HG02884 (cell line): Measurements from ENCODE around the gene NFKB1.
A peak's percentile ranks its signal among the peaks of the same experiment; 100 is the strongest.

Source experiments
- ATAC-seq: cut with Tn5 transposase; IDR thresholded peaks from one replicate; pipeline ENCODE4 v1.9.1; 2021; ENCODE audit warnings: mild to moderate bottlenecking, moderate library complexity; ENCODE audit not compliant: unreplicated experiment

The NFKB1 gene

DNA sequence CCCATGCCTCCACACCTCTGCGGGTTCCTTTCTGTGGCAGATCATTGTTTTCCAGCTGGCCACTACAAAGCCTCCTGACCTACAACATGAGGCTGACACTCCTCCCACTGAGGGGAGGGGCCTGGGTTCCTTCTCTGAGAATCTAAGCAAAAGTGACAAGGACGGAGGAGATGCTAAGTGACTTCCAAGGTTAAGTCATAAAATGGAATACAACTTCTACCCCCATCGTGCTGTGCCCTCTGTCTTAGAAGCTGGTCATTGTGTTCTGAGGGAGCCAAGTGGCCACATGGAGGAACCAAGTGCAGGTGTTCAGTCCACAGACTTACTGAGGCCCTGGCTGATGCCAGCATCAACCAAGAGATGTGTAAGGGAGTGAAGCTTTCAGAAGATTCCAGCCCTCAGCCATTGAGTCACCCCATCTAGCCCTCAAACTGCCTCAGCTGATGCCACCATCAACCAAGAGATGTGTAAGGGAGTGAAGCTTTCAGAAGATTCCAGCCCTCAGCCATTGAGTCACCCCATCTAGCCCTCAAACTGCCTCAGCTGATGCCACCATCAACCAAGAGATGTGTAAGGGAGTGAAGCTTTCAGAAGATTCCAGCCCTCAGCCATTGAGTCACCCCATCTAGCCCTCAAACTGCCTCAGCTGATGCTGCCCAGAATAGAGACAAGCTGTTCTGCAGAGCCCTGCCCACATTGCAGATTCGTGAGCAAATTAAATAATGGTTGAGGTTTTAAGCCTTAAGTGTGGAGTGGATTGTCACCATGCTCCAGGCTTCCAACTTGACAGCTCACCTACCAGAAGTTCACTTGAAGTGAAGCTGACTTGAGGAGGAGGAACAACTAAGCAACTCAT lies 118.8 kb downstream of the NFKB1 start:
- peak; percentile 4 for ATAC-seq

- ATAC-seq: peak; percentile 67
These were observed 119.7 kb downstream of the NFKB1 start for GRCh38 chr4:102620697-102621497.

DNA sequence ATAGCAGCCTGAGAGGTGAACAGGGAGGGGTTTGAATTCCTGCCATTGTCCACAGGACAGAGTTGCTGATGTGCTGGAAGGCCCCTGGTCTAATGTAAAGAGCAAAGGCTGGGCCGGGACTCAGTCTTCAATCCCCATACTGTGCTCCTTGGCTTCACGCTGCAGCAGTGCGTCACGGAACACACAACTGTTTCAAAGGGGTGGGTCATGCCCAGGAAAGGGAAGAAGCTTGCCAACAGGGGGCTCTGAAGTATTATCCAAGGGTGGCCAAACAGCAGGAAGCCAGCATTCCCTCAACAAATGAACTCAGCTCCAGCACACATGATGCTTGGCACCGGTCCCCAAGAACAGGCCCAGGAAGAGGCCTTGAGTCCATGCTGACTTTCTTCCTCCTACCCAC lies 122.5 kb downstream of the NFKB1 start:
- no peak for ATAC-seq

DNA sequence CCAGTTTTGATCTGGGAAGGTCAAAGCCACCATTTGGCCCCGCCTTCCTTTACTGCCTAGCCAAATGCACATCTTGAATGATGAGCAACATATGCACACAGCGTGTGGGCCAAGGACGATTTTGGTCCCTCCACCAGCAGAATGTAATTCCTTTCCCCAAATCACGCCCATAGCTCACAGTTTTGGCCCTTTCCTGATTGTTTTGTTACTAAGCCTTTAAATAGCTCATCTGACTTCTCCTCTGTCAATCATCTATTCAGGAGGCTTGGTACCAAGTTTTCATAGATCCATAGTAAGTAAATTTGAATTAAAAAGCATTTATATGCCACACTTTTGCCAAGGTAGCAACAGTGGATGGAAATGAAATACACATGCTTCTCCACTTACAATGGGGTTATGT lies 123.3 kb downstream of the NFKB1 start:
- no peak for ATAC-seq

DNA sequence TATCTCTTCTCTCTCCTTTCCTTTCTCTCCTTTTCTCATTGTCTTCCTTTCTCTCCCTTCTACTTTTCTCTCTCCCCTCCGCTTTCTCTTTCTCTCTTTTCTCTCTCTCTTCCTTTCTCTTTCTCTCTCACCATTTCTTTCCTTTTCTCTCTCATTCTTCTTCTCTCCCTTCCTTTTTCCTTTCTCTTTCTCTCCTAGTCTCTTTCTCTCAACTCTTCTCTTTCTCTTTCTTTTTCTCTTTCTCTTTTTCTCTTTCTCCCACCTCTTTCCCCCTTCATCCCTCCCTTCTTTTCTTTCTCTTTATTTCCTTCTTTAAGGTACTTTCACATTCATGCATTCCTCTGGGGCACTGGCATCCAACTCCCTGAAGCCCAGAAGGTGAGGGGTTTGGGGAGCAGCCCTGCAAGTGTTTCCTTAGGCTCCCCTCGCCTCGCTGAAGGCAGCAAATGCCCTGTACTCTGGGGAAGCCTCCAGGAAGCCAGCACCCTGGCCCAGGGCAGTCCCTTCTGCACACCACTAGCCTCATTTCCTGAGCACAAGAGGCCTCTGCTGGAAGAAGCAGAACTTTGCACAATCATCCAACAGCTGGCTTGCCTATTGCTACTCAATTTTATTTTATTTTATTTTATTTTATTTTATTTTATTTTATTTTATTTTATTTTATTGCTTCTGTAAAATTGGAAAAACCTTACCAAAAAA lies 124.2 kb downstream of the NFKB1 start:
- peak; percentile 88 for ATAC-seq

DNA sequence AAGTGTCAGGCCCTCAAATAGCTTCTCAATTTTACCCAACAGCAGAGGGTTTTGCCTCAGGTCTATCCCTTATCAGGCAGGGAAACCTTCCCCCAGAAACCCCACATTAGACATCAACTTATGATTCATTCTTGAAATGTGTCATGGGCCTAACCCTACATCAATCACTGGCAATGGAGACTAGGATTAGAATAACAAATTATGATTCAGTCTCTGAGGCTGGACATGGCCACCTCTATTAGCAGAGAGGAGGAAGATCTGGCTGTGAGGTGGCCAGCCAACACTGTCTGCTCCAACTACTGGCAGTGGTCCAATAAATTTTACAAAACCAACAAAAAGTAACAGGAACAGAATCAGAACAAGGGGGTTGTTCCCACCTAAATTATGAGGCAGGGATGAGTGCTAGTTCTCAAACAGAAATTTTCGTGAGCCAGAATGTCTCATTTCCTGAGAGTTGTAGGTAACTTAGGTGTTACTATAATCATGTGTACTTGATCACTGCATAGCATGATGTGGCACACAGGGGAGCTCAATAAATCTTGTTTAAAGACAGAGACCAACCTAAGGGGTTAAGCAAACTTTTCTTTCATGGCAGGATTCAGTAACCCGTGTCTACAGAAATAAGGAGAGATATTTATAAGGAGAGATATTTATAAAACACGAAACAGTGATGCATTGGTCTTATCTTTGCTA lies 126.8 kb downstream of the NFKB1 start:
- no peak for ATAC-seq

- ATAC-seq: no peak
These were observed 128.5 kb downstream of the NFKB1 start for GRCh38 chr4:102629673-102630072.

DNA sequence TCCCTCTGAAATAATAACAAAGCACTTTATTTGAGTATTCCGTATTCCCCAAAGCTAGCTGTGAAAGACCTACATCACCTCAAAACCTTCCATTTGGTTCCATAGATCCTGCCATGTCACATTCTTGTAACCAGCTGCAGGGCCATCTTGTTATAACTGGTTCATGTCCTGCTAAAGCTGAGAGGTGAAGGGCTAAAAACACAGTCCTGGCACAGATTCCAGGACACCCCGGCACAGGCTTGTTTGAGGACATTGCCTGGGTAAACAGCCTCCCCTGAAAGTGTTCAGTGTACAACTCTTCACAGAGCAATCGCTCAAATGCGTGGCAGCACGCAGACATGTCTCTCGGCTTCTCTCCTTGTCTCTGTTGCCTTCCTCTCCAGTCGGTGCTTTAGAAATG lies 130.5 kb downstream of the NFKB1 start:
- ATAC-seq: no peak

DNA sequence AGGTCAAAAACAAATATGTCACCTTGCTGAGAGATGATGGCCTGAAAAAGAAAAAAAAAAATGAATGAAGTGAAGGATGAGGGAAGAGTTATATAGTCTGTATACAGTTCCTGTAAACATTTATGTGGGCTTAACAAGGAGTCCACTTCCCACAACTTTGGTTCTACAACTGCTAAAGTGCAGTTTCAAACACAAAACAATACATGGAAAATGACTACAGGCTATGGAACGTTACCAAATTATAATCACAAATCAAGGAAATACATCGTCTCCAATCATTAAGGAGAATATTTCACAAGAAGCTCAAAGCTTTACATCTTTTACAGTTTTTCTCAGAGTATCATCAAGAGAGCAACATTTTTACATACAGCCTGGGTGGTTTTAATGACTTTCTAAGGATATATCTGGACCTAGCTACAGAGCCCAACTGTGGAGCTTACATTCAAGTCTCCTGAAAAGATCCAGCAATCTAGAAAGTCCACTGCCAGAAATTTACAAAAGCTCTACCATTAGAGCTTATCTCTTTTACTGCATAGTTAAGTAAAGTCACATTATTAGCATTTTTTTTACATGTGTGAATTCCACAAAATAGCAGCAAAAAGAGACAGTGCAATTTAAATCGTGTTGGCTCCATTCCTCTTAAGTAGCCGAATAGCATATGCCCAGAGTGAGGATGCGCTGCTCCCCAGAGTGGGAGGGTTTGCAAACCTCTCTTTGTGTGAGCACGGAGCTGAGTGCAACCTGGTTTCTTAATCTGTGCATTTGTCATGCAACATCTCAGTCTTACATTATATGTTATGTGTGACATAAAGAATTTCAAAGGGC lies 131.3 kb downstream of the NFKB1 start:
- ATAC-seq: no peak

GRCh38 chr4:102633100-102633499 lies 131.9 kb downstream of the NFKB1 start:
- no peak for ATAC-seq

DNA sequence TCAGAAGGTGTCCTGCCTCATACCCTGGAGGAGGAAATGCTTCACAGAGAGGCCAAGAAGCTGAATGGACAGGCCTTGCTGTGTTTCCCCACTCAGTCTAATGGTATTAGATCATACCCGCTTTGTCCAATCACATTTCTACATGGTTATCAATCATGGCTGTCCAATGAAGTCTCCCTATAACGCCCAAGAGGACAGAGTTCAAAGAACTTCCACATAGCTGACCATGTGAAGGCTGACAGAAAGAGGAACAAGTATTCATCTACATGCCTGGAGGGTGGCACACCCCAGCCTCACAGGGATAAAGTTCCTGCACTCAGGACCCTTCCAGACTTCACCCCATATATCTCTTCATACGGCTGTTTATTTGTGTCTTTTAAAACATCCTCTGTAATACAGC lies 136.2 kb downstream of the NFKB1 start:
- no peak for ATAC-seq

DNA sequence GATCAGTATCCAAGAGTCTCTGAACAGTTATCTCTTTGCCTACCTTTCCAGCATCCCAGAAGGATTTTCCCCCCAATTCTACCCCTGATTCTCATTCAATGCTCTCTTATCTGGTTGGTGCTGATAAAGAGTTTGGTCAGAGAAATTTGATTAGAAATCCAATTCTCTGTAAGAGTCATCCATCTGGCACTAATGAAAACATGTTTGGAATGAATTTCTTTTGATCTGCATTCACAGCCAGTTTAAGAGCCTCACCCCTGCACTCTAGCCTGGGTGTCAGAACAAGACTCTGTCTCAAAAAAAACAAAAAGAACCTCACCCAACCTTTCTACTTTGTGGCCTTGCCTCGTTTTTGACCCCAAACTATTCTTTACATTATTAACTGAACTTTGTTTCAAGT lies 137.5 kb downstream of the NFKB1 start:
- ATAC-seq: no peak

DNA sequence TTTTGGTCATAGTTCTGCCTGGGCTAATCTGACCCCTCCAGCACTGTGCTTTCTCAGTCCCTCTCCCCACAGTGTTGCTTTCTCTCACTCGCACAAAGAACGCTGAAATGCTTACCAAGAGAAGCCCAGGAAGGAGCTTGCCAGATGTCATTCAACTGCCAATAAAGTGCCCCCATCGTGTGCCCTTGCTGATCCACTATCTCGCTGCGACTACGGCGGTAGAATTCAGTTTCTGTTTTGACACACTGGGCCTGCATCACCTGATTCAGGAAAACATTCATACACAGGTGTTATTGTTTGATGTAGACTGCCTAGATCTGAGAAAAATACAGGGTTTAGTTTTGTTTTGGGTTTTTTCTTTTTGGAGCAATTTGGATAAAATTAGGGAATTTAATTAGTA lies 138.4 kb downstream of the NFKB1 start:
- no peak for ATAC-seq

- ATAC-seq: no peak
These were observed 139.5 kb downstream of the NFKB1 start for GRCh38 chr4:102640669-102641068.

DNA sequence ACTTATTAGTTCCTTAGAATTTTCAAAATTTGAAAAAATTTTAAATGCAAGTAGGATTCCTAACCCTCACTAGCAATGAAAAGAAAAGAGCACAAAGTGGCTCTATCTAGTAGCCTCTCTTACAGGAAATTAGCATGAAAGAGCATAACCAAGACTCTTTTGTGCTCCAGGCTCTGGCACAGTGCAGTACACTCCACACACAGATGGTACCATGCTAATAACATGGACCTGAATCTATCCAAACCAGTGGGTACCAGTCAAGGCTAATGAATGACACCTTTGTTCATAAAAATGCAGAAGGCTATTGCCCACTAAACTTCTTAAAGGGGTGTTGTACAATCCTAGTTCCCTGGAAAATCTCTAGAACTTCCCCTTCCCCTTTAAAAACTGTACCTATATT lies 140.6 kb downstream of the NFKB1 start:
- ATAC-seq: no peak

DNA sequence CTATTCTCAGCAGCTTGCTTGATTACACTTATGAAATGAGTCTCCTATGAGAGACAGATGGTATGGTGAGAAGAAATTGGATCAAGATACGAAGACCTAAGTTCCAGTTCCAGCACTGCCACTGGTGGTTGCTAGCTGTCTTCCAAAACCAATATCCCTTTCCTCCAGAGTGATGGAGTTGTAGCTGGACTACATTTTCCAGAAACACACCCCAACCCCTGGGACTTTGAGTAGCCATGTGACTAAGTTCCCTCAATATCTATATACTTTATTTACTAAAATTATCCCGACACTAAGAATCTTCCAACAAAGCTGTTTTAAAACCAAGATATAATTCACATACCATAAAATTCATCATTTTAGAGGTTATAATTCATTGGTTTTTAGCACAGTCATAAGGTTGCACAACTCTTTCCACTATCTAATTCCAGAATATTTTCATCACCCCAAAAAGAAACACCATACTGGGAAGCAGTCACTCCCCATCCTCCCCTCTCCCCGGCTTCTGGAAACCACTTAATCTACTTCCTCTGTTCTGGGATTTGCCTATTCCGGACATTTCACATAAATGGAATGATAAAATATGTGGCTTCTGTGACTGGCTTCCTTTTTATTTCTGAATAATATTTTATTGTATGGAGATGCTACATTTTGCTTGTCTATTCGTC lies 141.6 kb downstream of the NFKB1 start:
- no peak for ATAC-seq

- no peak for ATAC-seq
These were observed 146.0 kb downstream of the NFKB1 start for GRCh38 chr4:102647117-102647516.

DNA sequence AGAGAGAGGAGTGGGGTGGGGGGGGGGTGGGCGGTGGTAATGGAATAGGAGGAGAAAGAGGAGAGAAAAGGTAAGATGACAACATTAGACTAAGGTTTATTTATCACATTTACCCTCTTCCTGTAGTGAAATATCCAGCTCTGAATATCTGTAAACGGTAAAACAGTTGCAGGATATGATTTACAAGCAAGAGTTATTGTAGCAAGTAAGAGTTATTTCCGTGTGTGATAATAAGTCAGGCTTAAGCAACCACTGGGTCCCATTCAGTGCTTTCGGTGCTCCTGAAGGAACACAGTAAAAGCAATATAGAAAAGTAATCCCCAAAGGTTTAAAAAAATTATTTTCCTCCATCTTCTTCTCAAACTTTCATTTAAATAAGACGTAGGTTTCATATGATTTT lies 156.0 kb downstream of the NFKB1 start:
- ATAC-seq: no peak

- ATAC-seq: no peak
These were observed 161.9 kb downstream of the NFKB1 start for GRCh38 chr4:102663073-102663472.

GRCh38 chr4:102665527-102665926 lies 164.4 kb downstream of the NFKB1 start:
- ATAC-seq: no peak
